ENCODE measurements around the gene RUNX2. TPM values are rescaled to one million over a fixed set of nuclear protein-coding genes. Genes with fewer than 3 reads are reported as not detected.

The RUNX2 gene
- total RNA-seq, 1 experiment from 2014 or later = 7.0 TPM

DNA sequence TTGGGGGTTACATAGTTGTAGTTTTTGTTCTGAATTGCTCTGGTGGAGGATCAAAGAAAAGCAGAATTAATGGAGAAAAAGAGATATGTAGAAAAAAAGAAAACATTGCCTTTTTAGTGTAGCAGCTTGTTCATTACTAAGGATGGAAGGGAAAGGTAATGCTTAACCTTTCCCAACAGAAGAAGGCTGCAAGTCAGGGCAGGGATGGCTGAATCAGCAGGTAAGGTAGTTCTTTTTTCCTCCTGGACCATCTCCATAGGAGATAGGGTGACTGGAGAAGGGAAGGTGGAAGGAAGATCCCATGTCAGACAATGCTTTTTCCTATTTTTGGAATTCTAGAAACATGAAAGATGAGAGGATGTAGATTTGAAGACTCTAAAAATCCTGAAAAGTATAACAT is 129.0 kb downstream of the RUNX2 start:
- in situ Hi-C loops (cut with HindIII; ENCODE audit: low pct_unique_long_range_greater_than_20kb, low sequenced_read_pairs) = no loop called here
- H3K27me3 ChIP-seq (ENCODE audit: control insufficient read depth, insufficient read depth, low read length) = no peaks in the 10 kb centered on the region
- ATAC-seq (no peak), DNase-seq (ENCODE audit: low read depth, low spot score) (no peak)
- no peak overlapping the region; the same call in 1 of the 2 replicates for H3K27ac ChIP-seq (ENCODE audit: low read length)
- H3K4me1 ChIP-seq (ENCODE audit: control insufficient read depth, insufficient read depth, low read length) = peaks cover 24% of the 10 kb centered on the region
- BruUV-seq (replicated peaks) = no TSS peak
- H3K36me3 ChIP-seq (ENCODE audit: control insufficient read depth, insufficient read depth, low read length) = no peaks in the 10 kb centered on the region
- ChIA-PET CTCF (interaction anchor here (0.6 kb wide), 1 partner anchor 1159 kb away, joined by 3 read pairs; no protein-coding TSS in a partner anchor), POLR2A (interaction anchor here (0.6 kb wide), 1 partner anchor 674 kb away, joined by 11 read pairs; no protein-coding TSS in a partner anchor)
- H3K4me3 ChIP-seq (ENCODE audit: low read depth in 2 of 2, low read length in 2 of 2) = no peak overlapping the region
- TF ChIP-seq, protein P1, sequence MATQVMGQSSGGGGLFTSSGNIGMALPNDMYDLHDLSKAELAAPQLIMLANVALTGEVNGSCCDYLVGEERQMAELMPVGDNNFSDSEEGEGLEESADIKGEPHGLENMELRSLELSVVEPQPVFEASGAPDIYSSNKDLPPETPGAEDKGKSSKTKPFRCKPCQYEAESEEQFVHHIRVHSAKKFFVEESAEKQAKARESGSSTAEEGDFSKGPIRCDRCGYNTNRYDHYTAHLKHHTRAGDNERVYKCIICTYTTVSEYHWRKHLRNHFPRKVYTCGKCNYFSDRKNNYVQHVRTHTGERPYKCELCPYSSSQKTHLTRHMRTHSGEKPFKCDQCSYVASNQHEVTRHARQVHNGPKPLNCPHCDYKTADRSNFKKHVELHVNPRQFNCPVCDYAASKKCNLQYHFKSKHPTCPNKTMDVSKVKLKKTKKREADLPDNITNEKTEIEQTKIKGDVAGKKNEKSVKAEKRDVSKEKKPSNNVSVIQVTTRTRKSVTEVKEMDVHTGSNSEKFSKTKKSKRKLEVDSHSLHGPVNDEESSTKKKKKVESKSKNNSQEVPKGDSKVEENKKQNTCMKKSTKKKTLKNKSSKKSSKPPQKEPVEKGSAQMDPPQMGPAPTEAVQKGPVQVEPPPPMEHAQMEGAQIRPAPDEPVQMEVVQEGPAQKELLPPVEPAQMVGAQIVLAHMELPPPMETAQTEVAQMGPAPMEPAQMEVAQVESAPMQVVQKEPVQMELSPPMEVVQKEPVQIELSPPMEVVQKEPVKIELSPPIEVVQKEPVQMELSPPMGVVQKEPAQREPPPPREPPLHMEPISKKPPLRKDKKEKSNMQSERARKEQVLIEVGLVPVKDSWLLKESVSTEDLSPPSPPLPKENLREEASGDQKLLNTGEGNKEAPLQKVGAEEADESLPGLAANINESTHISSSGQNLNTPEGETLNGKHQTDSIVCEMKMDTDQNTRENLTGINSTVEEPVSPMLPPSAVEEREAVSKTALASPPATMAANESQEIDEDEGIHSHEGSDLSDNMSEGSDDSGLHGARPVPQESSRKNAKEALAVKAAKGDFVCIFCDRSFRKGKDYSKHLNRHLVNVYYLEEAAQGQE (IDR thresholded peaks at IDR 0.05; ENCODE audit: insufficient read depth in 1 of 2, low read depth in 2 of 2, low read length in 1 of 2) = no peak
- no peak for TF ChIP-seq SIN3A (IDR thresholded peaks at IDR 0.05; ENCODE audit: borderline replicate concordance, insufficient read depth, low read depth, low read length)
- TF ChIP-seq CTCF (IDR thresholded peaks at IDR 0.05) = no peak
- no peak for TF ChIP-seq POLR2AphosphoS5 (IDR thresholded peaks at IDR 0.05; ENCODE audit: low read depth, low read length)
- TF ChIP-seq TCF7L2 (IDR thresholded peaks at IDR 0.05; ENCODE audit: low read depth, low read length) = no peak
- intact Hi-C loops (cut with micrococcal nuclease; ENCODE audit: unreplicated experiment) = no loop called here
- no peaks in the 10 kb centered on the region for H3K9me3 ChIP-seq (ENCODE audit: control insufficient read depth, insufficient read depth, low read depth, low read length)

DNA sequence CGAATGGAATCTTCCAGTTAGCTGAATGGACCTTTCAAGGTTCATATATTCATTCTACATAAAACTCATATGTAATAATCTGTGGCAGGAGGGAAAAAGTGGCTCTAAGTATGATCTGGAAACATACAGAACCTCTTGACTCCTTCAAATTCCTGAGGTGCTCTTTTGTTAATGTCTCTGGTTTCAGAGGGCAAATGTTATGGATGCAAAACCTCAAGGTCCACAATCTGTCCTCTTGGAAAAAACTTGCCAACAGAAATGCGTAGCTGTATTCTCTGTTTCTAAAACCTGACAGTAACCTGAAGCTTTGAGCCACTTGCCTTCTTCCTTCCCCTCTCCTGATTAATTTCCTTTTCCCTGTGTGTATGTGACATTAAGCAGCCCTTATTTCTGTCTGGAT is 130.5 kb downstream of the RUNX2 start:
- no TSS peak for BruUV-seq (replicated peaks)
- in situ Hi-C loops (cut with HindIII; ENCODE audit: low pct_unique_long_range_greater_than_20kb, low sequenced_read_pairs) = no loop called here
- CTCF ChIA-PET = no interaction called here
- Histone ChIP-seq H3K36me3 (ENCODE audit: control insufficient read depth, insufficient read depth, low read length) (no peaks in the 10 kb centered on the region), H3K9me3 (ENCODE audit: control insufficient read depth, insufficient read depth, low read depth, low read length) (no peaks in the 10 kb centered on the region), H3K4me3 (ENCODE audit: low read depth in 2 of 2, low read length in 2 of 2) (no peak overlapping the region), H3K4me1 (ENCODE audit: control insufficient read depth, insufficient read depth, low read length) (peaks cover 19% of the 10 kb centered on the region), H3K27me3 (ENCODE audit: control insufficient read depth, insufficient read depth, low read length) (no peaks in the 10 kb centered on the region), H3K27ac (ENCODE audit: low read length) (no peak overlapping the region; the same call in 1 of the 2 replicates)
- TF ChIP-seq, protein P1 (IDR thresholded peaks at IDR 0.05; ENCODE audit: insufficient read depth in 1 of 2, low read depth in 2 of 2, low read length in 1 of 2) = no peak
- TF ChIP-seq TCF7L2 (IDR thresholded peaks at IDR 0.05; ENCODE audit: low read depth, low read length) = no peak
- no peak for TF ChIP-seq POLR2AphosphoS5 (IDR thresholded peaks at IDR 0.05; ENCODE audit: low read depth, low read length)
- no peak for TF ChIP-seq SIN3A (IDR thresholded peaks at IDR 0.05; ENCODE audit: borderline replicate concordance, insufficient read depth, low read depth, low read length)
- TF ChIP-seq CTCF (IDR thresholded peaks at IDR 0.05) = no peak
- DNase-seq (ENCODE audit: low read depth, low spot score) (no peak), ATAC-seq (no peak)
- POLR2A ChIA-PET = no interaction called here
- intact Hi-C loops (cut with micrococcal nuclease; ENCODE audit: unreplicated experiment) = no loop called here
